ENCODE results near the gene HOXC4.

GRCh38 chr12:54051026-54051842 is 2.4 kb upstream of the HOXC4 start:
- TF ChIP-seq, protein P1, sequence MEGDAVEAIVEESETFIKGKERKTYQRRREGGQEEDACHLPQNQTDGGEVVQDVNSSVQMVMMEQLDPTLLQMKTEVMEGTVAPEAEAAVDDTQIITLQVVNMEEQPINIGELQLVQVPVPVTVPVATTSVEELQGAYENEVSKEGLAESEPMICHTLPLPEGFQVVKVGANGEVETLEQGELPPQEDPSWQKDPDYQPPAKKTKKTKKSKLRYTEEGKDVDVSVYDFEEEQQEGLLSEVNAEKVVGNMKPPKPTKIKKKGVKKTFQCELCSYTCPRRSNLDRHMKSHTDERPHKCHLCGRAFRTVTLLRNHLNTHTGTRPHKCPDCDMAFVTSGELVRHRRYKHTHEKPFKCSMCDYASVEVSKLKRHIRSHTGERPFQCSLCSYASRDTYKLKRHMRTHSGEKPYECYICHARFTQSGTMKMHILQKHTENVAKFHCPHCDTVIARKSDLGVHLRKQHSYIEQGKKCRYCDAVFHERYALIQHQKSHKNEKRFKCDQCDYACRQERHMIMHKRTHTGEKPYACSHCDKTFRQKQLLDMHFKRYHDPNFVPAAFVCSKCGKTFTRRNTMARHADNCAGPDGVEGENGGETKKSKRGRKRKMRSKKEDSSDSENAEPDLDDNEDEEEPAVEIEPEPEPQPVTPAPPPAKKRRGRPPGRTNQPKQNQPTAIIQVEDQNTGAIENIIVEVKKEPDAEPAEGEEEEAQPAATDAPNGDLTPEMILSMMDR (IDR thresholded peaks at IDR 0.05): no peak
- TF ChIP-seq POLR2A (IDR thresholded peaks at IDR 0.05): no peak
